Astrocyte (in vitro differentiated cells and primary cell): ENCODE data around the gene NFATC1. TPM values are rescaled to one million over a fixed set of nuclear protein-coding genes. Genes with fewer than 3 reads are reported as not detected.
A peak's percentile ranks its signal among the peaks of the same experiment; 100 is the strongest.

Experiments
- DNase-seq: peaks from one replicate; pipeline ENCODE4 v3.0.0-alpha.2; 2010; ENCODE audit warnings: low read depth
- FAIRE-seq: peaks from 2 replicates; lab custom pipeline; 2011; peaks lifted over from hg19 to GRCh38; lab: Jason Lieb, UNC
- H2AFZ ChIP-seq: 2 replicates; pipeline ENCODE4 v1.6.0; 2012; ENCODE audit warnings: low read depth, low read length, inconsistent platforms
- H3K27ac ChIP-seq: 2 replicates; pipeline ENCODE4 v1.5.1; 2011; ENCODE audit warnings: low read depth, low read length, inconsistent platforms
- H3K27me3 ChIP-seq: 2 replicates; pipeline ENCODE4 v1.6.0; 2011; ENCODE audit warnings: low read length, inconsistent platforms; ENCODE audit not compliant: insufficient read depth
- H3K36me3 ChIP-seq: 2 replicates; pipeline ENCODE4 v1.5.1; 2011; ENCODE audit warnings: low read length, inconsistent platforms; ENCODE audit not compliant: insufficient read depth
- H3K4me1 ChIP-seq: 2 replicates; pipeline ENCODE4 v1.5.1; 2011; ENCODE audit warnings: low read length, inconsistent platforms; ENCODE audit not compliant: insufficient read depth
- H3K4me2 ChIP-seq: 2 replicates; pipeline ENCODE4 v1.6.0; 2012; ENCODE audit warnings: low read length, inconsistent platforms
- H3K4me3 ChIP-seq: 2 replicates; pipeline ENCODE4 v1.5.1; 2011; ENCODE audit warnings: low read depth, mild to moderate bottlenecking, low read length, inconsistent platforms; ENCODE audit not compliant: insufficient read depth
- H3K79me2 ChIP-seq: 2 replicates; pipeline ENCODE4 v1.6.0; 2012; ENCODE audit warnings: mild to moderate bottlenecking, low read length, inconsistent platforms; ENCODE audit not compliant: insufficient read depth
- H3K9ac ChIP-seq: 2 replicates; pipeline ENCODE4 v1.6.0; 2012; ENCODE audit warnings: mild to moderate bottlenecking, low read length, inconsistent platforms
- H3K9me3 ChIP-seq: 2 replicates; pipeline ENCODE4 v1.5.1; 2012; ENCODE audit warnings: low read depth, mild to moderate bottlenecking, low read length, inconsistent platforms; ENCODE audit not compliant: insufficient read depth
- H4K20me1 ChIP-seq: 2 replicates; pipeline ENCODE4 v1.6.0; 2012; ENCODE audit warnings: low read length, inconsistent platforms; ENCODE audit not compliant: insufficient read depth
- H3K27ac Mint-ChIP-seq: one replicate; pipeline ENCODE4 v1.8.0; 2021; ENCODE audit warnings: mild to moderate bottlenecking, mixed read lengths; ENCODE audit not compliant: unreplicated experiment
- H3K27me3 Mint-ChIP-seq: one replicate; pipeline ENCODE4 v1.8.0; 2021; ENCODE audit warnings: low read depth, mixed read lengths; ENCODE audit not compliant: unreplicated experiment
- H3K36me3 Mint-ChIP-seq: one replicate; pipeline ENCODE4 v1.8.0; 2021; ENCODE audit warnings: low read depth, mixed read lengths; ENCODE audit not compliant: unreplicated experiment
- H3K4me1 Mint-ChIP-seq: one replicate; pipeline ENCODE4 v1.8.0; 2021; ENCODE audit warnings: low read depth, mixed read lengths; ENCODE audit not compliant: unreplicated experiment
- H3K4me3 Mint-ChIP-seq: one replicate; pipeline ENCODE4 v1.8.0; 2021; ENCODE audit warnings: mild to moderate bottlenecking, moderate library complexity, mixed read lengths; ENCODE audit not compliant: unreplicated experiment
- H3K9me3 Mint-ChIP-seq: one replicate; pipeline ENCODE4 v1.8.0; 2021; ENCODE audit warnings: mild to moderate bottlenecking, mixed read lengths; ENCODE audit not compliant: unreplicated experiment
- CTCF ChIP-seq: IDR thresholded peaks from 2 replicates; pipeline ENCODE4 v1.5.1; 2011; ENCODE audit warnings: low read depth, mild to moderate bottlenecking, inconsistent platforms, low read length, moderate library complexity; ENCODE audit not compliant: insufficient read depth
- EZH2 ChIP-seq: IDR thresholded peaks from 2 replicates; pipeline ENCODE4 v1.6.1; 2012; ENCODE audit warnings: mild to moderate bottlenecking, low read length, inconsistent platforms; ENCODE audit not compliant: insufficient read depth
- total RNA-seq: library from RNA; stranded (reverse); gene quantifications from 2 replicates; pipeline ENCODE4 v1.2.1, GENCODE V29; 2021

Gene NFATC1
- total RNA-seq, 1 donor from 2014 or later, result 11.0 TPM

- no peak overlapping the region for H3K4me3 ChIP-seq
- no peaks in the 10 kb centered on the region for H4K20me1 ChIP-seq
- H3K27me3 ChIP-seq, result peaks cover 3% of the 10 kb centered on the region
- no peak for FAIRE-seq
- no peaks in the 10 kb centered on the region for H3K36me3 ChIP-seq
- Mint-ChIP-seq H3K4me3 (no peak overlapping the region), H3K36me3 (peaks cover 5% of the 10 kb centered on the region), H3K27ac (no peak overlapping the region), H3K9me3 (peaks cover 19% of the 10 kb centered on the region), H3K27me3 (peaks cover 5% of the 10 kb centered on the region), H3K4me1 (peaks cover 13% of the 10 kb centered on the region)
- no peak overlapping the region for H3K4me2 ChIP-seq
- TF ChIP-seq CTCF (no peak), EZH2 (no peak)
- DNase-seq, result no peak
- H3K4me1 ChIP-seq, result peaks cover 6% of the 10 kb centered on the region
- peaks cover 9% of the 10 kb centered on the region for H3K9me3 ChIP-seq
- H3K27ac ChIP-seq, result no peak overlapping the region
- no peak overlapping the region for H2AFZ ChIP-seq
- H3K9ac ChIP-seq, result no peak overlapping the region
- no peaks in the 10 kb centered on the region for H3K79me2 ChIP-seq
Observed at GRCh38 chr18:79496237-79496977, 100.7 kb downstream of the NFATC1 start.

- peak overlapping the region; percentile 23 for H3K4me3 Mint-ChIP-seq
- Histone ChIP-seq H3K4me3 (no peak overlapping the region), H4K20me1 (no peaks in the 10 kb centered on the region), H3K27me3 (peaks cover 3% of the 10 kb centered on the region), H3K9me3 (peaks cover 9% of the 10 kb centered on the region), H3K9ac (no peak overlapping the region), H3K36me3 (no peaks in the 10 kb centered on the region), H2AFZ (no peak overlapping the region), H3K79me2 (no peaks in the 10 kb centered on the region), H3K4me1 (peaks cover 6% of the 10 kb centered on the region), H3K4me2 (no peak overlapping the region), H3K27ac (no peak overlapping the region)
- FAIRE-seq, result no peak
- peaks cover 2% of the 10 kb centered on the region for H3K27me3 Mint-ChIP-seq
- peaks cover 19% of the 10 kb centered on the region for H3K9me3 Mint-ChIP-seq
- H3K4me1 Mint-ChIP-seq, result peaks cover 13% of the 10 kb centered on the region
- TF ChIP-seq CTCF, result no peak
- TF ChIP-seq EZH2, result no peak
- DNase-seq, result peak; percentile 25
- peaks cover 5% of the 10 kb centered on the region for H3K36me3 Mint-ChIP-seq
- no peak overlapping the region for H3K27ac Mint-ChIP-seq
Observed at GRCh38 chr18:79496978-79497637, 101.4 kb downstream of the NFATC1 start.
